Activated B cell treated with CpG ODN at 0.5 μM for 24 hours (primary cell): ENCODE results near the gene NCAPD2. TPM values are rescaled to one million over a fixed set of nuclear protein-coding genes. Genes with fewer than 3 reads are reported as not detected.

Experiments
- ATAC-seq: fragments of 200-7000 bp; cut with Tn5 transposase; one replicate; pipeline ENCODE4 v1.10.0; 2021; ENCODE audit warnings: low read depth, mild to moderate bottlenecking, moderate library complexity
- CTCF ChIA-PET: fragments of 350-600 bp; sonication (Branson Sonifier 250); formaldehyde crosslinking; loops from one replicate; lab custom pipeline; 2021; ENCODE audit warnings: antibody characterized with exemption; lab: Charles Lee
- POLR2A ChIA-PET: fragments of 350-600 bp; sonication (Branson Sonifier 250); formaldehyde crosslinking; loops from one replicate; lab custom pipeline; 2021; ENCODE audit warnings: antibody characterized with exemption; lab: Charles Lee
- DNase-seq: peaks from one replicate; pipeline ENCODE4 v3.0.0; 2022
- H3K27ac Mint-ChIP-seq: one replicate; pipeline ENCODE4 v1.8.0; 2020; ENCODE audit warnings: mixed read lengths
- H3K27me3 Mint-ChIP-seq: one replicate; pipeline ENCODE4 v1.8.0; 2021; ENCODE audit warnings: mixed read lengths
- H3K36me3 Mint-ChIP-seq: one replicate; pipeline ENCODE4 v1.8.0; 2021; ENCODE audit warnings: low read depth, mixed read lengths
- H3K4me1 Mint-ChIP-seq: one replicate; pipeline ENCODE4 v1.8.0; 2021; ENCODE audit warnings: mixed read lengths
- H3K4me3 Mint-ChIP-seq: one replicate; pipeline ENCODE4 v1.8.0; 2020; ENCODE audit warnings: mild to moderate bottlenecking, mixed read lengths
- H3K9me3 Mint-ChIP-seq: one replicate; pipeline ENCODE4 v1.8.0; 2020; ENCODE audit warnings: mixed read lengths
- intact Hi-C: fragments of 100-400 bp; cut with micrococcal nuclease; formaldehyde crosslinking; loops from one replicate; pipeline ENCODE4 v1.15.1; 2024
- total RNA-seq: library from RNA; stranded (reverse); gene quantifications from 2 replicates; pipeline ENCODE4 v1.2.3, GENCODE V29; 2022
- TF ChIP-seq, protein P1 (sequence below): fragments of 200-600 bp; IDR thresholded peaks from one replicate; pipeline ENCODE4 v1.8.0; 2022; ENCODE audit warnings: antibody characterized with exemption, mild to moderate bottlenecking

The NCAPD2 gene
- total RNA-seq, 1 donor from 2014 or later: 40.9 TPM

DNA sequence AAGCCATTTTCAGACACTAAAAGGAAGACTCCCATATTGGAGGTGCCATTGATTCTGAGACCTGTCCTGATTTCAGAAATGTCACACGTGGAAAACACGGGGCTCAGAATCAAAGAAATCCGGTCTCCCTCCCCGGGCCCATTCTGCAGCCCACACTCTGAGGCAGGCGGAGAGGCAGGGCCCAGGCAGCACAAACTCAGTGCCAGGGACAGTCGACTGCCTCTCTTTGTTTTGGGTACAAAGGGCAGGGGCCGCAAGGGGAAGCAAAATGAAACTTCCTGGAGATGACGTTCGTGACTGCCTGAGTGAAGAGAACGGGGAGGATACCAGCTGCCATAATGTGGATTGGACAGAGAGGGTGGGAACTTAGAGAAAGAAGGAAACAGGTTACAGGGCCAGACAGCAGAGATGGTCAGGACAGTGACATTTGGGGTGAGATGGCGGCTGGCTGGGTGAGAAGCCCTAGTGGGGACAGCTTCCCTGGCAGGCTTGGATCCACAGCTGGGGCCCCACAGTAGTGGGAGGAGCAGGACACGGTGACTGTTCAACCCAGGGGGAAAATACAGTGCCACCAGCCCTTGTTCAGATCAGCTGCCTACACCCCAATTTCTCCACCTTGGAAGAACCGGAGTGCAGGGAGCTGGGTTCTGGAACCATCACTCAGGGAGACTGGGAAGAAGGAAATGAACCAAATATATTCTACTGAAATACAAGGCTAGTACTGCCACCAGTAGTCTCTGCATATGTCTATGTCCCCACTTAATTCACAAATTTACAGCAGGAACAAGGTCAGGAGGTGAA is 48.5 kb downstream of the NCAPD2 start:
- H3K27me3 Mint-ChIP-seq: no peaks in the 10 kb centered on the region
- intact Hi-C loops: no loop called here
- H3K36me3 Mint-ChIP-seq: peaks cover 56% of the 10 kb centered on the region
- H3K9me3 Mint-ChIP-seq: no peaks in the 10 kb centered on the region
- POLR2A ChIA-PET: interaction anchor here (1.4 kb wide), 1 partner anchor 72 kb away, joined by 5 read pairs; the partner anchor contains the start of gene VAMP1
- H3K4me3 Mint-ChIP-seq: no peak overlapping the region
- no peak overlapping the region for H3K27ac Mint-ChIP-seq
- CTCF ChIA-PET: no interaction called here
- TF ChIP-seq, protein P1, sequence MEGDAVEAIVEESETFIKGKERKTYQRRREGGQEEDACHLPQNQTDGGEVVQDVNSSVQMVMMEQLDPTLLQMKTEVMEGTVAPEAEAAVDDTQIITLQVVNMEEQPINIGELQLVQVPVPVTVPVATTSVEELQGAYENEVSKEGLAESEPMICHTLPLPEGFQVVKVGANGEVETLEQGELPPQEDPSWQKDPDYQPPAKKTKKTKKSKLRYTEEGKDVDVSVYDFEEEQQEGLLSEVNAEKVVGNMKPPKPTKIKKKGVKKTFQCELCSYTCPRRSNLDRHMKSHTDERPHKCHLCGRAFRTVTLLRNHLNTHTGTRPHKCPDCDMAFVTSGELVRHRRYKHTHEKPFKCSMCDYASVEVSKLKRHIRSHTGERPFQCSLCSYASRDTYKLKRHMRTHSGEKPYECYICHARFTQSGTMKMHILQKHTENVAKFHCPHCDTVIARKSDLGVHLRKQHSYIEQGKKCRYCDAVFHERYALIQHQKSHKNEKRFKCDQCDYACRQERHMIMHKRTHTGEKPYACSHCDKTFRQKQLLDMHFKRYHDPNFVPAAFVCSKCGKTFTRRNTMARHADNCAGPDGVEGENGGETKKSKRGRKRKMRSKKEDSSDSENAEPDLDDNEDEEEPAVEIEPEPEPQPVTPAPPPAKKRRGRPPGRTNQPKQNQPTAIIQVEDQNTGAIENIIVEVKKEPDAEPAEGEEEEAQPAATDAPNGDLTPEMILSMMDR: no peak
- no peak for DNase-seq
- ATAC-seq: no peak
- H3K4me1 Mint-ChIP-seq: peaks cover 28% of the 10 kb centered on the region

DNA sequence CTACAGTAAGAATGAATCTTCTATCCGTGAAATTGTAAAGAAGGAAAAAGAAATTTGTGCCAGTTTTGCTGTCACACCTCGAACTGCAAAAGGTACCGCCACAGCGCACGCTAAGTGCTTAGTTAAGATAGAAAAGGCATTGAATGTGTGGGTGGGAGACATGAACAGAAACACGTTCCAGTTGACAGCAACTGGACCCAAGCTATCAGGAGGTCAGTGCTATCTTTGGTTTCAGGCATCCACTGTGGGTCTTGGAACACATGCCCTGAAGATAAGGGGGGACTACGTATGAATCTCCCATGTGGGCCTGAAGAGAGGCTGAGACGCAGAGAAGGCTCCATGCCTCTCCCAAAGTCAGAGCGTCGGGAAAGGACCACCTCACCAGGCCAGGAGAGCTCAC is 52.1 kb downstream of the NCAPD2 start:
- no peaks in the 10 kb centered on the region for H3K27me3 Mint-ChIP-seq
- peaks cover 5% of the 10 kb centered on the region for H3K4me1 Mint-ChIP-seq
- ATAC-seq: no peak
- H3K36me3 Mint-ChIP-seq: peaks cover 62% of the 10 kb centered on the region
- DNase-seq: no peak
- H3K27ac Mint-ChIP-seq: no peak overlapping the region
- no peak overlapping the region for H3K4me3 Mint-ChIP-seq
- no peaks in the 10 kb centered on the region for H3K9me3 Mint-ChIP-seq
- intact Hi-C loops: no loop called here
- CTCF ChIA-PET: interaction anchor here (0.8 to 1.6 kb wide), 3 partner anchors 8 to 17 kb away, joined by 3 to 5 read pairs (median 3); no protein-coding TSS in a partner anchor
- POLR2A ChIA-PET: no interaction called here
- TF ChIP-seq, protein P1: no peak

DNA sequence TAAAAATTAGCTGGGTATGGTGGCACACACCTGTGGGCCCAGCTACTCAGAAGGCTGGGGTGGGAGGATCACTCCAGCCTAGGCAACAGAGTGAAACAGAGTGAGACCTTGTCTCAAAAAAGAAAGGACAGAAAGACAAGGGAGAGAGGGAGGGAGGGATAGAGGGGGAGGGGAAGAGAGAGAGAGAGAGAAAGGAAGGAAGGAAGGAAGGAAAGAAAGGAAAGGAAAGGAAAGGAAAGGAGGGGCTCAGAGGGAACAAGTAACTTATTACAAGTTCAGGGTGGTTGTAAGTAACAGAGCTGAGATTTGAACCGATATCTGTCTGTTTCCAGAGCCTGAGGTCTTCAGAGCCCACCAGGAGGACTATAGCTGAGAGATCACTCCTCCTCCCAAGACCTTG is 53.7 kb downstream of the NCAPD2 start:
- Mint-ChIP-seq H3K36me3 (peaks cover 64% of the 10 kb centered on the region), H3K4me3 (no peak overlapping the region), H3K27ac (no peak overlapping the region), H3K27me3 (no peaks in the 10 kb centered on the region), H3K9me3 (no peaks in the 10 kb centered on the region), H3K4me1 (peaks cover 5% of the 10 kb centered on the region)
- no peak for ATAC-seq
- CTCF ChIA-PET: no interaction called here
- DNase-seq: no peak
- intact Hi-C loops: no loop called here
- POLR2A ChIA-PET: interaction anchor here (0.6 to 0.7 kb wide), 2 partner anchors 179 to 215 kb away, joined by 3 to 8 read pairs; no protein-coding TSS in a partner anchor
- TF ChIP-seq, protein P1: no peak

DNA sequence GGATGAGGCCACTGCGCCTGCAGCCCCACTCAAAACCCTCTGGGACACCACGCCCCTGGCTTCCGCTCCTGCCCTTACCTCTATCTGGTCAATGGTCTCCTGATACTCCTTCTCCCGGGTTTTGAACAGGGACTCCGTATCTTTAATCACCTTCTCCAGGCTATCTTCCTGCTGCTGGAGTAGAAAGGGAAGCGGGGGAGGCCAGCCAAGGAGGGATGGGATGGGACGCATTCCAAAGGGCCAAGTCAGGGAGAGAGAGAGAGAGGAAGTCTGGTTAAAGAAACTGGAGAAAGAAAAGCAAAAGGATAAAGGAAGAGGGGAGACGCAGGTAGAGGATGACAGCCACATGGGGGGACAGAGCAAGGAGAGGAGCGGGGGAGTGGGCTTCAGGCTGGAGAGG is 54.1 kb downstream of the NCAPD2 start:
- ATAC-seq: no peak
- POLR2A ChIA-PET: no interaction called here
- intact Hi-C loops: no loop called here
- Mint-ChIP-seq H3K27ac (no peak overlapping the region), H3K9me3 (no peaks in the 10 kb centered on the region), H3K4me3 (no peak overlapping the region), H3K36me3 (peaks cover 64% of the 10 kb centered on the region), H3K4me1 (peaks cover 9% of the 10 kb centered on the region), H3K27me3 (no peaks in the 10 kb centered on the region)
- DNase-seq: no peak
- TF ChIP-seq, protein P1: no peak
- CTCF ChIA-PET: no interaction called here

DNA sequence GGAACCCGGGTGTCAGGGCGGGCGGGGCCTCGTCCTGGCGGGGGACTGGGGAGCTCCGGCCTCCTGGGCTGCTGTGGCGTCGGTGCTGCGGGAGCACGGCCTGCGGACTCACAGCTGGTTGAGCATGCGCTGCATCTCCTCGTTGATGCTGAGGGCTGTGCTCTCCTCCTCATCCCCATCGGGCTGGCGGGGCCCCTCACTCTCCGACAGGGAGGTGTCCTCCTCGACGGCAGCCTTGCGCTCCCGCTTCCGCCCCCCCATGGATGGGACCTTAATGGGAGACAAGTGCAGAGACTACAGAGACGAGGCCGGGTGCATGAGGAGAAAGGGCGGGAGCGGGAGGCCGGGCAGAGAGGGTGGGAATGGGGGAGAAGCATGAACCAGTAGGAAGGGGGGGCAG is 54.7 kb downstream of the NCAPD2 start:
- Mint-ChIP-seq H3K9me3 (no peaks in the 10 kb centered on the region), H3K36me3 (peaks cover 62% of the 10 kb centered on the region), H3K4me3 (no peak overlapping the region), H3K27ac (no peak overlapping the region), H3K27me3 (no peaks in the 10 kb centered on the region), H3K4me1 (peaks cover 11% of the 10 kb centered on the region)
- ChIA-PET CTCF (interaction anchor here (0.5 kb wide), 1 partner anchor 21 kb away, joined by 3 read pairs; no protein-coding TSS in a partner anchor), POLR2A (no interaction called here)
- ATAC-seq: no peak
- intact Hi-C loops: no loop called here
- TF ChIP-seq, protein P1: no peak
- no peak for DNase-seq
